ENCODE measurements around the gene AKR1C3.
"Not testable (repeated sequence)": the region's sequence is repeated elsewhere in the genome, so short reads cannot be mapped to it uniquely, and the experiment has no call there.

AKR1C3 gene

DNA sequence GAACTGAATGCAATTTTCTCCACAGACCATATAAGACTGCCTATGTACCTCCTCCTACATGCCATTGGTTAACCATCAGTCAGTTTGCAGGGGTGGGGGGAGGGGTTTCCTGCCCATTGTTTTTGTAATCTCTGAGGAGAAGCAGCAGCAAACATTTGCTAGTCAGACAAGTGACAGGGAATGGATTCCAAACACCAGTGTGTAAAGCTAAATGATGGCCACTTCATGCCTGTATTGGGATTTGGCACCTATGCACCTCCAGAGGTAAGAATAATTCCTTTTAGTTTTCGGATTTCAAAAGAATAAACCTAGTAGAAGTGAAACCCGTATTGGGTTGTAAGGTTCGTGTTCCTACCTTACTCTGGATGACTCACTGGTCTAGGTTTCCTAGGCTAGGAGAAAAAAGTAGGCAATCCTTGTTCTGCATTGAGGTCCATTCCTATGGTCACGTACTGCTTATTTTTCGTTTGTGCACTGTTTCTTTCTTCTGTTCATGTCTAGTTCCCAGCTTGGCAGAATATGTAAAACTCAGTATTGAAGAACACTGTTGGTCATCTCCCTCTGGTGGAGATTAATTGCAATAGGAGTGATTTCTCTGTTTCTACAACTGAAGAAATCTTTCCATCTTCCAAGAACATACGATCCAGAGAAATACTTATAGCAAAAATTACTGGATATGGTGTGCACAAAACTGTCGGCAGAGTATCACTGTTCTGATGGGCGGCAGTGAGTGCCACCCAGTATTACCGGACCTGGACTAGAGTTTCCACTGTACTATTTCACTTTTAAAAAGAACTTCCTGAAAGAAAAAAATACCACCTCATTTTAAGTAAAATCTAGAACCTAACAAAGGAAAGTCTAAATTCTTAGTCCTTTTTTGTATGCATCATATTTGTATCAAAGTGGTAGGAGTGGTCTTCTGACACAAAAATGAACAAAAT, at the start of gene AKR1C3:
TSS of gene AKR1C3 (plus strand) at position 150 of the 941 bp plus-strand sequence. CDS start at position 181, 31 bp downstream.
- peak; percentile 35 for DNase-seq

DNA sequence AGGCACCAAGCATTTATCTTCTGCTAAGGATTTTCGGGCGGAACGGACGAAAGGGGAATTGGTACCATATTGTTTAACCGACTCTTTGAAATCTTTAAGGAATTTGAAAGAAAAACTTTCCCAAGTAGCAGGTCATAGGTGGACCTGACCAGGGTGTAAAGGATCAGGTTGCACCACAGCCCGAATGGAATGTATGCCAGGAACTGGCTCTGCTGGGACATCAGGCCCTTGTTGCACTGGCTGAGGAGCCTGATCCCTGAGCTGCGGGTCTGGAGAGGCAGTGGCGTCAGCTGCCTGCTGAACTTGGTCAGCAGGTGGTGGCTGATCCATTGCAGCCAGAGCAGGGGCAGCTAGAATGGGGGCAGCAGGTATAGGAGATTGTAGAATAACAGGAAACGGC, 49.1 kb upstream of the AKR1C3 start:
- no peak for DNase-seq

DNA sequence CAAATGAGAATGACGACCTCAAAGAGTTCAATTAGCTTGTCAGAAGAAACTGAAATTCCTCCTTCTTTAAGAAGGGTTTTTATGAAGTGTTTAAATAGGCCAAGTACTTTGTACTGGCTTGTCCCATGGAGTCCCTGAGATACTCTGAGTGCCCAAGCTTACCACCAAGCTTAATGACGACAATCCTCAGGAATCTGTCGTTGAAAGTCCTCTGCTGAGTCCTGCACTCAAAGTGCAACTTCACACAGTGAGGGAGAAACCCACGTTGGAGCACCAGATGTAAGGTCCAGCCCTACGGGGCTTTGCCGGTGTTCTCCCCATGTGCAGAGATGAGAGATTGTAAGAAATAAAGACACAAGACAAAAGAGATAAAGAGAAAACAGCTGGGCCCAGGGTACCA, 47.8 kb upstream of the AKR1C3 start:
- DNase-seq = no peak

GRCh38 chr10:5047055-5047454, 47.2 kb upstream of the AKR1C3 start:
- not testable (repeated sequence) for DNase-seq

DNA sequence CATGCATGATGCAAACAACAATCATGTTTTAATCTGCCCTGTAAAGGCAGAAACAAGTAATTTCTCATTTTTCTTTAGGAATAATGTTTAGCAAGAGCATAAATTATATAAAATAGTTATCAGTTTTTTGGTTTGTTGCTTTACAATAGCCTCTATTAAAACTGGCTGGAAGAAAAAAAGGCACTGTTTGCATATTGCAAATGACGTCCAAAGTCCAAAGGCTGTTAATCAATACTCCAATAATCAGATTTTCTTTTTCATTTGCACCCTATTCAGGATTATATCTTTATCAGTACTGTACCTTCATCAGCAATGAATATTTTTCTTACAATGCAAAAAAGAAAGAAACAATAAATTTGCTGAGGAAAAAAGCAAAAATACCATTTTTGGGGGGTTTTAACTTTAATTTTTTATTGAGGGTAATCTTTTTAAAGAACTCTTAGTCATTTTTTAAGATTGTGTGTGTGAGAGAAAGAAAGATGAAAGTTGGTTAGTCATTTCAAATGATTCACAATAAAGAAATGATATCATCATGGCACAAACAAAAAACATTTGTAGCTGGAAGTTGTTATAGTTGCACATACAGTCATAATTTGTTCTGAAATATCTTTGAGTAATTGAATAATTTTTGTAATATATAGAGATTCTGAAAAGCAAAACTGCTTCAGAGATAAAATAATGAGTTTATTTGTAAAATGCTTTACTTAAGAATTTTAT, 46.1 kb upstream of the AKR1C3 start:
- no peak for DNase-seq

DNA sequence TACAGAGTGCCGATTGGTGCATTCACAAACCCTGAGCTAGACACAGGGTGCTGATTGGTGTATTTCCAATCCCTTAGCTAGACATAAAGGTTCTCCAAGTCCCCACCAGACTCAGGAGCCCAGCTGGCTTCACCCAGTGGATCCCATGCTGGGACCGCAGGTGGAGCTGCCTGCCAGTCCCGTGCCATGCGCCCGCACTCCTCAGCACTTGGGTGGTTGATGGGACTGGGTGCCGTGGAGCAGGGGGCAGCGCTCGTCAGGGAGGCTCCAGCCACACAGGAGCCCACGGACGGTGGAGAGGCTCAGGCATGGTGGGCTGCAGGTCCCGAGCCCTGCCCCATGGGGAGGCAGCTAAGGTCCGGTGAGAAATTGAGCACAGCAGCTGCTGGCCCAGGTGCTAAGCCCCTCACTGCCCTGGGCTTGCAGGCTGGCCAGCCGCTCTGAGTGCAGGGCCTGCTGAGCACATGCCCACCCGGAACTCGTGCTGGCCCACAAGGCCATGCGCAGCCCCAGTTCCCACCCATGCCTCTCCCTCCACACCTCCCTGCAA, 41.2 kb upstream of the AKR1C3 start:
- not testable (repeated sequence) for DNase-seq

DNA sequence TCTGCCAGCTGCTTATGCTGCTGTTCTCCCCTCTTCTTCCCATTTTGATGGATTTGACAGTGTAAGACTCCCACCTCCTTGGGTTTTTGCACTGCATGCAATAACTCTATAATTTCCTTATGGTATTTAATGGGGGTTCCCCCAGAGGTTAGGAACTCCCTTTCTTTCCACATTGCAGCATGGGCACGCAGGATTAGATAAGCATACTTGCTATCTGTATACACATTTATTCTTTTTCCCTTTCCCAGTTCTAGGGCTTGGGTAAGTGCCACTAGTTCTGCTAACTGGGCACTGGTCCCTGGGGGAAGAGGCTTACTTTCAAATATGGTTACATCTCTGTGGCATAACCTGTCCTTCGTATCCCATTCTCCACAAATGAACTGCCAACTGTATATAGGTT, 39.4 kb upstream of the AKR1C3 start:
- not testable (repeated sequence) for DNase-seq

DNA sequence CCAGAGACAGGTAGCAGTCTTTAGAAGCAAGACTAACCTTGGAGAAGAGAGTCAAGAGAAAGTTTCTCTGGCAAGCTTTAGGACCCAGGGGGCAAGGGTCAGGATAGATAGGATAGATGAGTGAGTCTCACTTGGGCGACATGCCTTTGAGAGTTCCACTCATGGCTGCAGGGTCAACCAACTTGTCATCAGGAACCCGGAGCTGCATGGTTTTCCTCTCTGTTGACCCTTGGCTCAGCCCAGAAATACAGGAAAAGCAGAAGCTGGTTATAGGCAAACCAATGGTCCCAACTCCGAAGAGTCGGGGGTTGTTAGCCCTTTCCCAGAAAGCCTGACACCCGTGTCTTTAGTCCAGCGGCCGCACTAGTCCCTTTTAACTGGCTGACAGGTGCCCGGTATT, 34.9 kb upstream of the AKR1C3 start:
- DNase-seq = not testable (repeated sequence)

- DNase-seq = not testable (repeated sequence)
These were observed 33.4 kb upstream of the AKR1C3 start for GRCh38 chr10:5060791-5061190.

DNA sequence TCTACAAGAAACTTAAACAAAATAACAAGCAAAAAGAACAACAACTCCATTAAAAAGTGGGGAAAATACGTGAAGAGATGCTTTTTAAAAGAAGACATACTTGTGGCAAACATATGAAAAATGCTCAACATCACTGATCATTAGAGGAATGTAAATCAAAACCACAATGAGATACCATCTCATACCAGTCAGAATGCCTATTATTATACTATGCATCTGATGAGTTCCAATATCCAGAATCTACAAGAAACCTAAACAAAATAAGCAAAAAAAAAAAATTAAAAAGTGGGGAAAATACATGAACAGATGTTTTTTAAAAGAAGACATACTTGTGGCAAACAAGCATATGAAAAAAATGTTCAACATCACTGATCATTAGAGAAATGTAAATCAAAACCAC, 29.6 kb upstream of the AKR1C3 start:
- DNase-seq = no peak

DNA sequence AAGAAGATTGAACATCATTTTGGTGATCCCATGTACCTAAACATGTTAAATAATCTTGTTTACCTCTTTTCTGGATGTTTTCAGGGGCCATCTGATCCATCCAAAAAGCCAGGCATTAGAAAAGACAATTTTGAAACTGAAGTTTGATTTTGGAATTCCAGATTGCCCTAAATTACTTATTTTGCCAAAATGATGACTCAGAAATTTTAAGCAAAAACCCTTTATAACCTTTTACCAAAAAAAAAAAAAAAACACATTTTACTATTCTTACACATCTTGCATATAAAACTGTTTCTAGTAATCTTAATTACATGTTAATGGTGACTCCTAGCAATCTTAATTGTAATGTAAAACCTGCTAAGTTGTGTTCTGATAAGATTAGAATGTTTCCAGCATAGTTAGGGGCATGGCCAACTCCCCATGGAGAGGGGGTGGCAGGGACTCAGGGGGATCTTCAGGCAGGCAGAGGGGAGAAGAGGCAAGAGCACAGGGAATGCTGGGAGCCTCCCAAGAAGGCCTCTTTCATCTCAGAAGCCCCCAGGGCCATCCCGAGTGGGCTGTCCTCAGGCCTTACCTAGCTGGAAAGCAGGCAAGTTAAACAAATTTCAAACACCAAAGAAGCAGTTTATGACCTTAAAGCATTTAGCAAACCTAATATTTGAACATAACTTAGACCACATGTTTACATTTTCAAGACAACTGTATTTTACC, 25.8 kb upstream of the AKR1C3 start:
- no peak for DNase-seq

- DNase-seq = no peak
These were observed 23.4 kb upstream of the AKR1C3 start for GRCh38 chr10:5070648-5071410.

DNA sequence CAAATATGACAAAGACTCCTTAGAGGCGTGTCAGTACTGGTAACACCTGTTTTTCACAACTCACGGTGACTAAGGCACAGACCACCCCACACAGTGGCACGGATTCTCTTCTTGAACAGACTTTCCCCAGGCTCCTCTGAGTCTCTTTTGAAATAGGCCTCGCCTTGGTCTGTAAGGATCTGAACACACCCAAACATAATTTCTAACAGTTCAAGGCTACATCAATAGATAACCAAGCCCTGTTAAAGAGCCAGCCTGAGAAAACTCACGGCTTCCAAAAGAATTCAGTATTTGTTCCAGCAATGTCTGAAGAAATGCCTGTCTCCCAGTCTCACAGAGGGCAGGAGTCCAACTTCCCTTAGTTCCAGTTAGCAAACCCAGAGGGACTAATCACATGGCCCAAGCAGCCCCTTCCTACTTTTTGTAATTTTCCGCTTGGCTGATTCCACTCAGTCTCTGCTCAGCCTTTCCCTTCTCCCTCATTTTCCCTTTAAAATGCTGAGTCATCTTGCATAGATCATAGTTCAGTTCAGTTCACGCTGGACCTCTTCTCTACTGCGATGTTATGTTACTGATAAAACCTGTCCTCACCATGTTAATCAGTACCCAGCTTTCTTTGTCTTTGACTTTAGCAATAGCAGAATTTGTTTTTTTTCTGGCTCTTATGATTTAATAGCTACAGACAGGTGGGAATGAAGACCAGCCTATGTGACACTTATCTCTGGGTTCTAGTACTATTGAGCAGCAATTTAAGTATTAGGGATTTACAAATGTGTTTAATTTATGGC, 22.6 kb upstream of the AKR1C3 start:
- DNase-seq = peak; percentile 66

DNA sequence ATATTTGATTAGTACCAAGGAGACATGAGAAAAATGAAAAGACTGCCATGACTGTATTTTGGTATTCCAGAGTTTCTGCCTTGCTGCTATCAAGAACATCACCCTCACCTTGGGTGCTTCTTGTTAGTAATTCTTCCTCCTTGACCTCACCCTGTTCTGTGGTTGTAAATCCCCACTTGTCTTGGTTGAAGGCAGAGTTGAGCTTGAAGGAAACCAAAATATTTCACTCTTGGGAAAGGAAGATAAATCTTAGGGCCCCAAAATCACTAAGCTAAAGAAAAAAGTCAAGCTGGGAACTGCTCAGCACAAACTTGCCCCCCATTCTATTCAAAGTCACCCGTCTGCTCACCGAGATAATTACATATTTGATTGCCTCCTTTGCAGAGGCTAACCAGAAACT, 20.6 kb upstream of the AKR1C3 start:
- no peak for DNase-seq

DNA sequence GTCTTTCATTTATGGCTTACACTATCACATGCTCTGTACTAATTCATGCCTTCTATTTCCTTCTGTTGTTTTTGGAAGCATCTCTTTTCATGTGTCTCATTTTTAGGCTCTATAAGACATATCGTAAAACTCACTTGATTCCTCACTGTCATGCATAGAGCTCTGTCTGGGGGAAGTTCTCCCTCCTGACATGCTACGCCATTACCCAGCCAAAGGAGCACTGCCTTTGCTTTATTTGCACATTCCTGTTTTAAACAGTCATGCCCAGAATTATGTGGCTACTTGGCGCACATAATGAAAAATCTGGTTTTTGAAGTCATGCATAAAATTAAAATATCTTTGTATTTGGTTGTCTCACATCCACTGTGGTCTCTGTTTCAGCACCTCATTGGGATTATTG, 17.6 kb upstream of the AKR1C3 start:
- no peak for DNase-seq

- DNase-seq = no peak
These were observed 15.6 kb upstream of the AKR1C3 start for GRCh38 chr10:5078547-5079180.

- no peak for DNase-seq
These were observed 14.8 kb upstream of the AKR1C3 start for GRCh38 chr10:5079306-5079830.

- no peak for DNase-seq
These were observed 14.4 kb upstream of the AKR1C3 start for GRCh38 chr10:5079836-5080235.

- no peak for DNase-seq
These were observed 13.1 kb upstream of the AKR1C3 start for GRCh38 chr10:5081091-5081490.

- no peak for DNase-seq
These were observed 5.4 kb upstream of the AKR1C3 start for GRCh38 chr10:5088703-5089261.

Measured in left hindlimb (tissue), 1 donor.